Measurements from ENCODE around the gene PTPRE. TPM values are rescaled to one million over a fixed set of nuclear protein-coding genes. Genes with fewer than 3 reads are reported as not detected.

The PTPRE gene
- total RNA-seq, 2 donors from 2014 or later, result 11.3 to 23.5 TPM

- DNase-seq (ENCODE audit: low spot score), result no peak
- Histone ChIP-seq H3K36me3 (no peaks in the 10 kb centered on the region), H3K27ac (no peak overlapping the region), H3K9me3 (no peaks in the 10 kb centered on the region), H3K27me3 (no peaks in the 10 kb centered on the region), H3K4me3 (no peak overlapping the region), H3K4me1 (peaks cover 0 to 32% of the 10 kb centered on the region in 2 donors)
- no peak for TF ChIP-seq CTCF (IDR thresholded peaks at IDR 0.05)
Observed at GRCh38 chr10:127905001-127905847, 1.7 kb upstream of the PTPRE start.

- H3K27ac ChIP-seq, result no peak overlapping the region
- DNase-seq (ENCODE audit: low spot score), result no peak
Observed at GRCh38 chr10:127905848-127906261, 1.0 kb upstream of the PTPRE start.

GRCh38 chr10:127907411-127908105 lies 655 bp downstream of the PTPRE start:
- peaks cover 0 to 45% of the 10 kb centered on the region in 2 donors for H3K4me1 ChIP-seq
- peak overlapping the region; percentile 91 to 92 for H3K27ac ChIP-seq
- H3K36me3 ChIP-seq, result no peaks in the 10 kb centered on the region
- TF ChIP-seq CTCF (IDR thresholded peaks at IDR 0.05), result no peak
- no peaks in the 10 kb centered on the region for H3K27me3 ChIP-seq
- DNase-seq (ENCODE audit: low spot score), result no peak
- peak overlapping the region; percentile 62 to 85 for H3K4me3 ChIP-seq
- H3K9me3 ChIP-seq, result no peaks in the 10 kb centered on the region

More at GRCh38 chr10:127905848-127906261, 1.0 kb upstream of the PTPRE start:
- Histone ChIP-seq H3K27me3 (no peaks in the 10 kb centered on the region), H3K4me1 (peaks cover 0 to 38% of the 10 kb centered on the region in 2 donors), H3K36me3 (no peaks in the 10 kb centered on the region), H3K9me3 (no peaks in the 10 kb centered on the region), H3K4me3 (no peak overlapping the region)
- no peak for TF ChIP-seq CTCF (IDR thresholded peaks at IDR 0.05)

GRCh38 chr10:127908106-127908958 lies 1.4 kb downstream of the PTPRE start:
- H3K9me3 ChIP-seq, result no peaks in the 10 kb centered on the region
- H3K4me1 ChIP-seq, result peaks cover 0 to 52% of the 10 kb centered on the region in 2 donors
- TF ChIP-seq CTCF (IDR thresholded peaks at IDR 0.05), result no peak
- H3K27me3 ChIP-seq, result no peaks in the 10 kb centered on the region
- peak overlapping the region; percentile 62 to 85 for H3K4me3 ChIP-seq
- H3K36me3 ChIP-seq, result no peaks in the 10 kb centered on the region
- no peak for DNase-seq (ENCODE audit: low spot score)
- H3K27ac ChIP-seq, result peak overlapping the region; percentile 91 to 92

GRCh38 chr10:127908959-127909267 lies 2.0 kb downstream of the PTPRE start:
- Histone ChIP-seq H3K4me3 (no peak overlapping the region), H3K9me3 (no peaks in the 10 kb centered on the region), H3K36me3 (no peaks in the 10 kb centered on the region), H3K27me3 (no peaks in the 10 kb centered on the region), H3K4me1 (peaks cover 0 to 57% of the 10 kb centered on the region in 2 donors), H3K27ac (peak overlapping the region; percentile 91 to 92)
- no peak for TF ChIP-seq CTCF (IDR thresholded peaks at IDR 0.05)
- DNase-seq (ENCODE audit: low spot score), result no peak

Measured in right atrium auricular region (tissue), 2 donors.